ENCODE data around the gene SPARCL1. TPM values are rescaled to one million over a fixed set of nuclear protein-coding genes. Genes with fewer than 3 reads are reported as not detected.

Gene SPARCL1
- total RNA-seq, 5 donors from 2014 or later (not counting 1 experiment from before 2014, with no cell fraction given), result 0.70 to 1.5 (median 0.99) TPM; not detected in 2

- POLR2A ChIA-PET, result no interaction called here
These were observed 7.3 kb downstream of the SPARCL1 start for GRCh38 chr4:87521757-87522374.

GRCh38 chr4:87521319-87521718, 7.9 kb downstream of the SPARCL1 start:
- Mint-ChIP-seq H3K9me3 (peaks cover 3 to 24% (median 16%) of the 10 kb centered on the region in 3 donors), H3K36me3 (no peaks in the 10 kb centered on the region), H3K27ac (no peak overlapping the region), H3K4me1 (no peaks in the 10 kb centered on the region), H3K27me3 (no peaks in the 10 kb centered on the region), H3K4me3 (no peak overlapping the region)
- H3K36me3 ChIP-seq (ENCODE audit: control insufficient read depth in 2 of 2, extremely low read depth in 1 of 2, insufficient read depth in 1 of 2, low read length in 1 of 2), result no peaks in the 10 kb centered on the region
- H3K4me3 ChIP-seq (ENCODE audit: control insufficient read depth in 1 of 2, extremely low read depth in 1 of 2, low read length in 1 of 2), result no peak overlapping the region
- H3K27me3 ChIP-seq (replicated peaks in 1 of 2; ENCODE audit: control insufficient read depth in 2 of 2, extremely low read depth in 1 of 2, insufficient read depth in 2 of 2, low read length in 1 of 2), result no peaks in the 10 kb centered on the region
- no peak for DNase-seq
- H3K27ac ChIP-seq (ENCODE audit: low read length), result no peak overlapping the region
- H3K4me1 ChIP-seq (ENCODE audit: control insufficient read depth in 1 of 2, extremely low read depth in 1 of 2, insufficient read depth in 2 of 2, low read length in 2 of 2), result no peaks in the 10 kb centered on the region
- no peak for ATAC-seq (replicated peaks in 1 of 4)
- no CpG with 5 or more reads among the region's 1 CpG for WGBS (ENCODE audit: insufficient coverage)
- ChIA-PET POLR2A (no interaction called here), CTCF (no interaction called here)
- H3K9me3 ChIP-seq, result no peaks in the 10 kb centered on the region

More at GRCh38 chr4:87521757-87522374, 7.3 kb downstream of the SPARCL1 start:
- 80% methylated on average over 1 of the region's 3 CpGs for whole genome bisulfite sequencing (ENCODE audit: insufficient coverage)
- H3K9me3 ChIP-seq, result no peaks in the 10 kb centered on the region
- H3K27ac ChIP-seq (ENCODE audit: low read length), result no peak overlapping the region
- no peaks in the 10 kb centered on the region for H3K36me3 ChIP-seq (ENCODE audit: control insufficient read depth in 2 of 2, extremely low read depth in 1 of 2, insufficient read depth in 1 of 2, low read length in 1 of 2)
- Mint-ChIP-seq H3K4me1 (no peaks in the 10 kb centered on the region), H3K36me3 (no peaks in the 10 kb centered on the region), H3K4me3 (no peak overlapping the region), H3K9me3 (peaks cover 3 to 24% (median 16%) of the 10 kb centered on the region in 3 donors), H3K27ac (no peak overlapping the region), H3K27me3 (no peaks in the 10 kb centered on the region)
- ATAC-seq (replicated peaks in 1 of 4), result no peak
- no peaks in the 10 kb centered on the region for H3K4me1 ChIP-seq (ENCODE audit: control insufficient read depth in 1 of 2, extremely low read depth in 1 of 2, insufficient read depth in 2 of 2, low read length in 2 of 2)
- CTCF ChIA-PET, result no interaction called here
- DNase-seq, result no peak
- no peaks in the 10 kb centered on the region for H3K27me3 ChIP-seq (replicated peaks in 1 of 2; ENCODE audit: control insufficient read depth in 2 of 2, extremely low read depth in 1 of 2, insufficient read depth in 2 of 2, low read length in 1 of 2)
- H3K4me3 ChIP-seq (ENCODE audit: control insufficient read depth in 1 of 2, extremely low read depth in 1 of 2, low read length in 1 of 2), result no peak overlapping the region

- Mint-ChIP-seq H3K36me3 (no peaks in the 10 kb centered on the region), H3K9me3 (no peaks in the 10 kb centered on the region), H3K4me3 (no peak overlapping the region), H3K27ac (no peak overlapping the region), H3K27me3 (no peaks in the 10 kb centered on the region), H3K4me1 (no peaks in the 10 kb centered on the region)
- DNase-seq (no peak), ATAC-seq (replicated peaks in 1 of 4) (no peak)
- no CpG with 5 or more reads among the region's 2 CpGs for WGBS (ENCODE audit: insufficient coverage)
- Histone ChIP-seq H3K4me1 (ENCODE audit: control insufficient read depth in 1 of 2, extremely low read depth in 1 of 2, insufficient read depth in 2 of 2, low read length in 2 of 2) (no peaks in the 10 kb centered on the region), H3K9me3 (no peaks in the 10 kb centered on the region), H3K27ac (ENCODE audit: low read length) (no peak overlapping the region), H3K27me3 (replicated peaks in 1 of 2; ENCODE audit: control insufficient read depth in 2 of 2, extremely low read depth in 1 of 2, insufficient read depth in 2 of 2, low read length in 1 of 2) (no peaks in the 10 kb centered on the region), H3K4me3 (ENCODE audit: control insufficient read depth in 1 of 2, extremely low read depth in 1 of 2, low read length in 1 of 2) (no peak overlapping the region), H3K36me3 (ENCODE audit: control insufficient read depth in 2 of 2, extremely low read depth in 1 of 2, insufficient read depth in 1 of 2, low read length in 1 of 2) (no peaks in the 10 kb centered on the region)
- CTCF ChIA-PET, result no interaction called here
- POLR2A ChIA-PET, result no interaction called here
These were observed 11.6 kb downstream of the SPARCL1 start for GRCh38 chr4:87517621-87518020.

- POLR2A ChIA-PET, result no interaction called here
- DNase-seq (no peak), ATAC-seq (replicated peaks in 1 of 4) (no peak)
- Histone ChIP-seq H3K4me3 (ENCODE audit: control insufficient read depth in 1 of 2, extremely low read depth in 1 of 2, low read length in 1 of 2) (no peak overlapping the region), H3K9me3 (no peaks in the 10 kb centered on the region), H3K36me3 (ENCODE audit: control insufficient read depth in 2 of 2, extremely low read depth in 1 of 2, insufficient read depth in 1 of 2, low read length in 1 of 2) (no peaks in the 10 kb centered on the region), H3K27me3 (replicated peaks in 1 of 2; ENCODE audit: control insufficient read depth in 2 of 2, extremely low read depth in 1 of 2, insufficient read depth in 2 of 2, low read length in 1 of 2) (no peaks in the 10 kb centered on the region), H3K4me1 (ENCODE audit: control insufficient read depth in 1 of 2, extremely low read depth in 1 of 2, insufficient read depth in 2 of 2, low read length in 2 of 2) (no peaks in the 10 kb centered on the region), H3K27ac (ENCODE audit: low read length) (no peak overlapping the region)
- Mint-ChIP-seq H3K9me3 (no peaks in the 10 kb centered on the region), H3K36me3 (no peaks in the 10 kb centered on the region), H3K4me1 (no peaks in the 10 kb centered on the region), H3K27ac (no peak overlapping the region), H3K4me3 (no peak overlapping the region), H3K27me3 (no peaks in the 10 kb centered on the region)
- 100% methylated on average over 1 of the region's 3 CpGs for WGBS (ENCODE audit: insufficient coverage)
- CTCF ChIA-PET, result no interaction called here
These were observed 12.5 kb downstream of the SPARCL1 start for GRCh38 chr4:87516683-87517082.

- DNase-seq (no peak), ATAC-seq (replicated peaks in 1 of 4) (no peak)
- Histone ChIP-seq H3K27me3 (replicated peaks in 1 of 2; ENCODE audit: control insufficient read depth in 2 of 2, extremely low read depth in 1 of 2, insufficient read depth in 2 of 2, low read length in 1 of 2) (no peaks in the 10 kb centered on the region), H3K27ac (ENCODE audit: low read length) (no peak overlapping the region), H3K4me3 (ENCODE audit: control insufficient read depth in 1 of 2, extremely low read depth in 1 of 2, low read length in 1 of 2) (no peak overlapping the region), H3K9me3 (no peaks in the 10 kb centered on the region), H3K36me3 (ENCODE audit: control insufficient read depth in 2 of 2, extremely low read depth in 1 of 2, insufficient read depth in 1 of 2, low read length in 1 of 2) (no peaks in the 10 kb centered on the region), H3K4me1 (ENCODE audit: control insufficient read depth in 1 of 2, extremely low read depth in 1 of 2, insufficient read depth in 2 of 2, low read length in 2 of 2) (no peaks in the 10 kb centered on the region)
- H3K4me1 Mint-ChIP-seq, result no peaks in the 10 kb centered on the region
- peaks cover 0 to 1% of the 10 kb centered on the region in 2 donors for H3K27me3 Mint-ChIP-seq
- no peak overlapping the region for H3K4me3 Mint-ChIP-seq
- H3K9me3 Mint-ChIP-seq, result no peaks in the 10 kb centered on the region
- H3K36me3 Mint-ChIP-seq, result no peaks in the 10 kb centered on the region
- ChIA-PET CTCF (interaction anchor here in 1 of 2 donors (1.2 kb wide), 1 partner anchor 15 kb away, joined by 3 read pairs; no protein-coding TSS in a partner anchor), POLR2A (no interaction called here)
- no peak overlapping the region for H3K27ac Mint-ChIP-seq
- no CpG with 5 or more reads among the region's 1 CpG for WGBS (ENCODE audit: insufficient coverage)
These were observed 16.8 kb downstream of the SPARCL1 start for GRCh38 chr4:87512400-87512799.

- ChIA-PET POLR2A (interaction anchor here in 1 of 2 donors (0.6 kb wide), 1 partner anchor 810 kb away, joined by 10 read pairs; no protein-coding TSS in a partner anchor), CTCF (no interaction called here)
- Histone ChIP-seq H3K4me1 (ENCODE audit: control insufficient read depth in 1 of 2, extremely low read depth in 1 of 2, insufficient read depth in 2 of 2, low read length in 2 of 2) (no peaks in the 10 kb centered on the region), H3K36me3 (ENCODE audit: control insufficient read depth in 2 of 2, extremely low read depth in 1 of 2, insufficient read depth in 1 of 2, low read length in 1 of 2) (no peaks in the 10 kb centered on the region), H3K4me3 (ENCODE audit: control insufficient read depth in 1 of 2, extremely low read depth in 1 of 2, low read length in 1 of 2) (no peak overlapping the region), H3K9me3 (no peaks in the 10 kb centered on the region), H3K27ac (ENCODE audit: low read length) (no peak overlapping the region), H3K27me3 (replicated peaks in 1 of 2; ENCODE audit: control insufficient read depth in 2 of 2, extremely low read depth in 1 of 2, insufficient read depth in 2 of 2, low read length in 1 of 2) (no peaks in the 10 kb centered on the region)
- Mint-ChIP-seq H3K36me3 (no peaks in the 10 kb centered on the region), H3K9me3 (no peaks in the 10 kb centered on the region), H3K27ac (no peak overlapping the region), H3K4me1 (no peaks in the 10 kb centered on the region), H3K27me3 (peaks cover 0 to 1% of the 10 kb centered on the region in 2 donors), H3K4me3 (no peak overlapping the region)
- WGBS (ENCODE audit: insufficient coverage), result 71% methylated on average over 1 of the region's 2 CpGs
- ATAC-seq (replicated peaks in 1 of 4), result no peak
- no peak for DNase-seq
These were observed 17.7 kb downstream of the SPARCL1 start for GRCh38 chr4:87511500-87511899.
